HepG2 (cell line): ENCODE data around the gene COL2A1. TPM values are rescaled to one million over a fixed set of nuclear protein-coding genes. Genes with fewer than 3 reads are reported as not detected.

Experiments used
- ATAC-seq: fragments of 200-7000 bp; cut with Tn5 transposase; 3 replicates; pipeline ENCODE4 v1.9.1; 2020; ENCODE audit warnings: mild to moderate bottlenecking, moderate library complexity
- BruUV-seq: library from RNA; stranded (reverse); fragments of 400-500 nt; replicated peaks from 2 replicates; lab custom pipeline; 2021; lab: Mats Ljungman, UMichigan
- CTCF ChIA-PET: fragments of 300-600 bp; formaldehyde crosslinking; extraction: SDS; loops from one replicate; lab custom pipeline; 2021; ENCODE audit warnings: low total read pairs, inconsistent platforms, low intra/inter-chr PET ratio; lab: Yijun Ruan, JAX
- POLR2A ChIA-PET: fragments of 350-600 bp; sonication (Branson Sonifier 250); formaldehyde crosslinking; loops from one replicate; lab custom pipeline; 2020; ENCODE audit warnings: antibody characterized with exemption, inconsistent platforms; lab: Yijun Ruan, JAX
- DNase-seq: peaks from one replicate; pipeline ENCODE4 v3.0.0-alpha.2; 2015; ENCODE audit warnings: low spot score
- FAIRE-seq: peaks from 3 replicates; lab custom pipeline; 2011; peaks lifted over from hg19 to GRCh38; lab: Jason Lieb, UNC
- H2AFZ ChIP-seq: one replicate; pipeline ENCODE4 v1.6.1; 2011; ENCODE audit warnings: low read length, inconsistent platforms
- H3K27ac ChIP-seq: fragments of 300-600 bp; 3 replicates; pipeline ENCODE4 v1.8.0; 2011; ENCODE audit warnings: mixed run types, mild to moderate bottlenecking, mixed read lengths, low read length, inconsistent platforms; ENCODE audit not compliant: insufficient read depth; ENCODE audit errors: extremely low read length
- H3K27me3 ChIP-seq, 2 experiments: fragments of 200-600 bp in 1 of 2; 2 replicates in 1 of 2; 3 replicates in 1 of 2; pipeline versions ENCODE4 v1.6.0 to v1.8.0; 2011; ENCODE audit warnings: low read length in 2 of 2, mild to moderate bottlenecking in 2 of 2, moderate library complexity in 2 of 2, inconsistent platforms in 1 of 2; ENCODE audit not compliant: insufficient read depth in 2 of 2, control insufficient read depth in 1 of 2
- H3K36me3 ChIP-seq, 2 experiments: fragments of 200-600 bp in 1 of 2; replicated peaks in 1 of 2; 2 replicates in 1 of 2; 3 replicates in 1 of 2; pipeline versions ENCODE4 v1.5.1 to v1.8.0; 2011; ENCODE audit warnings: low read length in 2 of 2, inconsistent platforms in 1 of 2; ENCODE audit not compliant: insufficient read depth in 2 of 2, control insufficient read depth in 1 of 2
- H3K4me1 ChIP-seq: 2 replicates; pipeline ENCODE4 v1.5.1; 2012; ENCODE audit warnings: low read length, inconsistent platforms; ENCODE audit not compliant: insufficient read depth
- H3K4me2 ChIP-seq: 2 replicates; pipeline ENCODE4 v1.6.0; 2011; ENCODE audit warnings: low read depth, low read length, inconsistent platforms
- H3K4me3 ChIP-seq, 3 experiments: fragments of 200-600 bp in 1 of 3; sonication (generic), shearing (Covaris generic) in 1 of 3; replicated peaks in 1 of 3; 2 replicates each; pipeline ENCODE4 v1.5.1; 2011 to 2016; ENCODE audit warnings: low read length in 3 of 3, inconsistent platforms in 2 of 3, low read depth in 2 of 3, mild to moderate bottlenecking in 2 of 3, control low read depth in 1 of 3, mixed read lengths in 1 of 3; ENCODE audit not compliant: insufficient read depth in 1 of 3
- H3K79me2 ChIP-seq: one replicate; pipeline ENCODE4 v1.6.1; 2011; ENCODE audit warnings: low read length, inconsistent platforms; ENCODE audit not compliant: insufficient read depth
- H3K9ac ChIP-seq: 2 replicates; pipeline ENCODE4 v1.6.0; 2011; ENCODE audit warnings: mild to moderate bottlenecking, low read depth, low read length, inconsistent platforms; ENCODE audit not compliant: insufficient read depth
- H3K9me3 ChIP-seq: 2 replicates; pipeline ENCODE4 v1.5.1; 2012; ENCODE audit warnings: mild to moderate bottlenecking, low read length
- H4K20me1 ChIP-seq: 2 replicates; pipeline ENCODE4 v1.6.0; 2011; ENCODE audit warnings: inconsistent platforms, mild to moderate bottlenecking, low read length, moderate library complexity; ENCODE audit not compliant: insufficient read depth
- HES4 ChIP-seq: sonication (generic); formaldehyde crosslinking; IDR thresholded peaks from 2 replicates; pipeline ENCODE4 v1.9.0; 2021; ENCODE audit warnings: mild to moderate bottlenecking, missing genetic modification reagents, borderline replicate concordance
- MIER3 ChIP-seq: IDR thresholded peaks from 2 replicates; pipeline ENCODE4 v1.6.1; 2016; ENCODE audit warnings: missing compliant biosample characterization, borderline replicate concordance
- POLR2G ChIP-seq: fragments of 200-400 bp; formaldehyde crosslinking; IDR thresholded peaks from 2 replicates; pipeline ENCODE4 v1.6.1; 2018; ENCODE audit warnings: mild to moderate bottlenecking, low read depth, low read length, moderate library complexity
- SOX13 ChIP-seq, 3 experiments: fragments of 450-650 bp in 1 of 3; sonication (generic) in 1 of 3; formaldehyde crosslinking in 1 of 3; IDR thresholded peaks in 2 of 3; conservative IDR thresholded peaks in 1 of 3; 2 replicates each; pipeline versions ENCODE4 v1.5.0 to v1.6.1; 2016 to 2020; ENCODE audit warnings: antibody characterized with exemption in 1 of 3, mild to moderate bottlenecking in 1 of 3, missing compliant biosample characterization in 1 of 3, missing genetic modification reagents in 1 of 3, moderate library complexity in 1 of 3
- SRY ChIP-seq: sonication (generic); formaldehyde crosslinking; IDR thresholded peaks from 2 replicates; pipeline ENCODE4 v1.8.0; 2022; ENCODE audit warnings: mild to moderate bottlenecking, missing genetic modification reagents
- TARDBP ChIP-seq: sonication (generic); formaldehyde crosslinking; IDR thresholded peaks from 2 replicates; pipeline ENCODE4 v1.8.0; 2022; ENCODE audit warnings: mild to moderate bottlenecking, missing genetic modification reagents
- ZMYM4 ChIP-seq: sonication (generic); formaldehyde crosslinking; IDR thresholded peaks from 2 replicates; pipeline ENCODE4 v1.8.1; 2023; ENCODE audit warnings: mild to moderate bottlenecking, missing genetic modification reagents
- ZNF235 ChIP-seq: sonication (generic); formaldehyde crosslinking; IDR thresholded peaks from 2 replicates; pipeline ENCODE4 v1.8.1; 2023; ENCODE audit warnings: mild to moderate bottlenecking, missing genetic modification reagents, borderline replicate concordance
- ZNF431 ChIP-seq: sonication (generic); formaldehyde crosslinking; IDR thresholded peaks from 2 replicates; pipeline ENCODE4 v1.9.0; 2022; ENCODE audit warnings: missing genetic modification reagents, low read depth, mild to moderate bottlenecking, borderline replicate concordance
- ZNF883 ChIP-seq: sonication (generic); formaldehyde crosslinking; IDR thresholded peaks from 2 replicates; pipeline ENCODE4 v1.5.1; 2020; ENCODE audit warnings: mild to moderate bottlenecking, missing genetic modification reagents; ENCODE audit errors: not compliant biosample characterization
- whole genome bisulfite sequencing: methylation state at CpG from one replicate; pipeline ENCODE4 v1.1.6; 2017; ENCODE audit warnings: low lambda C conversion rate; 5-methylcytosine and 5-hydroxymethylcytosine counted together
- in situ Hi-C: cut with HindIII; loops from 2 replicates; pipeline ENCODE4 v1.10.0; 2017; ENCODE audit warnings: low pct_unique_long_range_greater_than_20kb; ENCODE audit not compliant: extremely low pct_ligation_motif_present
- intact Hi-C: fragments of 100-400 bp; cut with micrococcal nuclease; formaldehyde crosslinking; loops from one replicate; pipeline ENCODE4 v1.10.0; 2022; ENCODE audit not compliant: unreplicated experiment
- polyA plus RNA-seq, 8 experiments: library from polyadenylated mRNA; depleted of rRNA in 3 of 8; stranded (reverse) in 7 of 8; unstranded in 1 of 8; fragments of >200 nt; fragmentation: Illumina TruSeq in 4 of 8; extraction: Trizol in 4 of 8; gene quantifications; 2 replicates each; pipeline versions ENCODE4 v1.2.1 to v1.2.3, GENCODE V29; 2011 to 2016; ENCODE audit warnings: low read depth in 4 of 8, missing spikeins in 1 of 8, mixed read lengths in 1 of 8; ENCODE audit not compliant: insufficient read depth in 1 of 8
- total RNA-seq, 5 experiments: library from RNA; depleted of rRNA; stranded (reverse); fragments of >200 nt; fragmentation: Illumina TruSeq; extraction: Trizol; gene quantifications; 2 replicates each; pipeline ENCODE4 v1.2.3, GENCODE V29; 2016; ENCODE audit warnings: low read depth in 1 of 5
- TF ChIP-seq, protein P1 (sequence below): sonication (generic); formaldehyde crosslinking; IDR thresholded peaks from 2 replicates; pipeline ENCODE4 v1.4.0; 2020; ENCODE audit warnings: mild to moderate bottlenecking, missing genetic modification reagents
- TF ChIP-seq, protein P2 (sequence below): sonication (generic); formaldehyde crosslinking; IDR thresholded peaks from 2 replicates; pipeline ENCODE4 v1.5.0; 2020; ENCODE audit warnings: missing genetic modification reagents

The COL2A1 gene
- total and polyA plus RNA-seq, 2 of the 13 experiments (the other 11 are each of a cell fraction or from before 2014, with no cell fraction given): 7.4 to 38.3 TPM

DNA sequence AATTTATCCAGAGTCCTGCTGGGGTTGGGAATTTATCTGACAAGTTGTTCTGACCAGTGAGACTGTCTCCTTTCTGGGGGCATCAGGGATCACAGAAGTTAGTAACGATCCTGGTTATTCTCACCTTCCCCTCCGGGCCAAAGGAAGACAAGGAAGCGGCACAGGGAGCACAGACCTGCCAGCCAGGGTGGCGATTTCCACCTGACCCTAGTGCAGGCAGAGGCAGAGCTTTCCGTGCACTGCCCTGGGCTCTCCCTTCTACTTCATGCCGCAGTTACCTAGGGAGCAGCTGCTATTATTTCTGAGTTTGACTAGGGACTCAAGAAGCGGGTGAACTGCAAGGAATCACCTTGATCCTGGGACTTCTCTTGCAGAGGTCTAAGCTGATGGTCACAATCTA lies 33.4 kb downstream of the COL2A1 start:
- no peaks in the 10 kb centered on the region for H3K9me3 ChIP-seq

DNA sequence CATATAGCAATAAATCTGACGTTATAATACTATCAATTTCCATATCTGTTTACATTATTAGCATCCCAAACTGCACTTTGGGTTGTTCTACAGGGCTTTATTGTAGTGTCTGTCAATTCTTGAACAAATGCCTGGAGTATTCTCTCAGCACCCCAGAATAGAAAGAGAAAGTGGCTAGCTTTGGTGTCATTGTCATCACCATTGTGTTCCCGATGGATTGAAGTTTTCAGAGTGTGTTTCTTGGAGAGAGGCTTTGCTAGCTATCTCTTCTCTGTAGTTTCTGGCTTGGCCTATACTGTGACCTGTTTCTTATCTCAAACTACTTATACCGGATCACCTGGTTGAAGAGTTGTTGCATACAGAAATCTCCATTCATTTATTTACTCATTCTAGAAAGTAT lies 34.4 kb downstream of the COL2A1 start:
- no peak for ATAC-seq
- Histone ChIP-seq H3K9me3 (no peaks in the 10 kb centered on the region), H2AFZ (no peak overlapping the region), H3K79me2 (no peaks in the 10 kb centered on the region), H3K9ac (no peak overlapping the region), H3K27me3 (no peaks in the 10 kb centered on the region), H4K20me1 (no peaks in the 10 kb centered on the region), H3K36me3 (peaks cover 6 to 7% of the 10 kb centered on the region in 2 experiments; a peak in 3 of 5 replicates), H3K27ac (no peak overlapping the region), H3K4me1 (peaks cover 16% of the 10 kb centered on the region), H3K4me3 (no peak overlapping the region), H3K4me2 (no peak overlapping the region)
- TF ChIP-seq ZNF235 (CRISPR knock-in tag) (no peak), ZNF883 (CRISPR knock-in tag) (no peak), HES4 (CRISPR knock-in tag) (no peak), ZNF431 (CRISPR knock-in tag) (no peak), MIER3 (CRISPR knock-in tag) (no peak), ZMYM4 (no peak), TARDBP (CRISPR knock-in tag) (no peak)
- TF ChIP-seq, protein P1, sequence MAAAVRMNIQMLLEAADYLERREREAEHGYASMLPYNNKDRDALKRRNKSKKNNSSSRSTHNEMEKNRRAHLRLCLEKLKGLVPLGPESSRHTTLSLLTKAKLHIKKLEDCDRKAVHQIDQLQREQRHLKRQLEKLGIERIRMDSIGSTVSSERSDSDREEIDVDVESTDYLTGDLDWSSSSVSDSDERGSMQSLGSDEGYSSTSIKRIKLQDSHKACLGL (CRISPR knock-in tag): no peak
- FAIRE-seq: no peak
- in situ Hi-C loops: no loop called here
- POLR2A ChIA-PET: no interaction called here
- BruUV-seq: no TSS peak
- intact Hi-C loops: loop anchor here (10.0 kb wide), 1 partner anchor 55 kb away; no protein-coding TSS in a partner anchor
- CTCF ChIA-PET: no interaction called here
- 87% methylated on average over 3 of the region's 3 CpGs for WGBS
- DNase-seq: no peak

More for the DNA sequence above, 33.4 kb downstream of the COL2A1 start:
- intact Hi-C loops: no loop called here
- 93% methylated on average over 3 of the region's 7 CpGs for WGBS
- TF ChIP-seq SRY (CRISPR knock-in tag) (no peak), SOX13 (IDR thresholded peaks at IDR 0.05) (no peak), SOX13 (CRISPR knock-in tag; conservative IDR thresholded peaks at IDR 0.05 in 1 of 2, IDR thresholded peaks at IDR 0.05 in 1 of 2) (no peak), POLR2G (peak; percentile 30; the same call in 1 of the 2 replicates)
- TF ChIP-seq, protein P2, sequence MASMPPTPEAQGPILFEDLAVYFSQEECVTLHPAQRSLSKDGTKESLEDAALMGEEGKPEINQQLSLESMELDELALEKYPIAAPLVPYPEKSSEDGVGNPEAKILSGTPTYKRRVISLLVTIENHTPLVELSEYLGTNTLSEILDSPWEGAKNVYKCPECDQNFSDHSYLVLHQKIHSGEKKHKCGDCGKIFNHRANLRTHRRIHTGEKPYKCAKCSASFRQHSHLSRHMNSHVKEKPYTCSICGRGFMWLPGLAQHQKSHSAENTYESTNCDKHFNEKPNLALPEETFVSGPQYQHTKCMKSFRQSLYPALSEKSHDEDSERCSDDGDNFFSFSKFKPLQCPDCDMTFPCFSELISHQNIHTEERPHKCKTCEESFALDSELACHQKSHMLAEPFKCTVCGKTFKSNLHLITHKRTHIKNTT: no peak
- POLR2A ChIA-PET: no interaction called here
- Histone ChIP-seq H3K9ac (no peak overlapping the region), H2AFZ (no peak overlapping the region), H3K4me3 (no peak overlapping the region), H3K36me3 (peaks cover 4 to 6% of the 10 kb centered on the region in 2 experiments; a peak in 2 of 5 replicates), H3K27me3 (no peaks in the 10 kb centered on the region), H3K27ac (no peak overlapping the region), H3K4me1 (peaks cover 12% of the 10 kb centered on the region), H3K4me2 (no peak overlapping the region), H4K20me1 (no peaks in the 10 kb centered on the region), H3K79me2 (no peaks in the 10 kb centered on the region)
- ATAC-seq: no peak
- FAIRE-seq: no peak
- no peak for DNase-seq
- CTCF ChIA-PET: no interaction called here
- BruUV-seq: no TSS peak
- in situ Hi-C loops: no loop called here
